NK-92 (cell line): ENCODE data around the gene DKC1.

Experiments used
- DNase-seq: peaks from one replicate; lab custom pipeline; 2025; ENCODE audit not compliant: unreplicated experiment; lab: John Stamatoyannopoulos, UW

DKC1 gene

GRCh38 chrX:154735695-154736393, 26.8 kb upstream of the DKC1 start:
- no peak for DNase-seq

DNA sequence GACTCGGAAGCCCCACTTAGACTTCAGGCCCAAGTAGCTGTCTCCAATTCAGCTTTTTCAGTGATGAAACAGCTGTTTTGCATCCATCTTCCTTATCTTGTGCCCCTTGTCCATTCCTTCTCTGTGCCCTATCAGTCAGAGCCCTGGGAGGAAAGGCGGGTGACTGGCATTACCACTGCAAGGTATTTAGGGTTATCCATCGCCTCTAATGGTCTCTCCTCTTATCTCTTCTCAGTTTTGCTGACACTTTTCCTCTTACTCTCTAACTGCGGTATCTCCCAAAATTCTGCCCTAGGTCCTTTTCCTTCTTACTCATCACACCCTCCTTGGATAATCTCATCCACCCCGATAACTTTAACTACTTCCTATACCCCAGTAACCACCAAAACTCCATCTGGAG, 25.5 kb upstream of the DKC1 start:
- no peak for DNase-seq

DNA sequence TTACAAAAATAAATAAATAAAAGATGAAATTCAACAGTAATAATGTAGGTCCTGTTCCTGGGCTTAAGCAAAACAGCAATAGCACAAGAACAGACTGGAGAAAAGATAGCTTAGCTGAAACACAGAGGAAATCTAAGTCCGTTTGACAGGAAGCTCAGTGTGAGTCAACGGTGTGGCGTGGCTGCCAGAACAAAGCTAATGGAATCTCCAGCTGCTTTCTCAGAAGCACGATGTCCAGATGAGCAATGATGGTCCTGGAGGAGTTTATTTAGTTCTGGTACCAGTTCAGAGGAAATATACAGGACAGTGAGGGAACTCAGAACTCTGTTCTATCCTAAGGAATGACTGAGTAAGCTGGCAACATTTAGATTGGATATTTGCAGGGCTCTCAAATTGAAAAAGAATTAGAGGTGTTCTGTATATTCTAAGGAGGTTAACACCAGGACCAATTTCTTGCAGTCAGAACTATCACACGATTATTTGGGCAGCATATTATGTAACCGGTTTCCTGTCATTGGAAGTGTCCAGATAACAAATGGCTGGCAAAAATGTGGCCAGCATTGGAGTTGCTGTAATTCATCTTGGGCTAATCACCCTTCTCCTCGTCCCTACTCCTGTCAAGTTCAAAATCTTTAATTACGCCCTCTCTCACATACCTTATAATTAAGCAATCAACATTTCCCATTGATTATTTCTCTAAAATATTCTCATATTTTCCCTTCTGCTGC, 24.5 kb upstream of the DKC1 start:
- no peak for DNase-seq

- no peak for DNase-seq
Measured at GRCh38 chrX:154739952-154740465, 22.7 kb upstream of the DKC1 start.

DNA sequence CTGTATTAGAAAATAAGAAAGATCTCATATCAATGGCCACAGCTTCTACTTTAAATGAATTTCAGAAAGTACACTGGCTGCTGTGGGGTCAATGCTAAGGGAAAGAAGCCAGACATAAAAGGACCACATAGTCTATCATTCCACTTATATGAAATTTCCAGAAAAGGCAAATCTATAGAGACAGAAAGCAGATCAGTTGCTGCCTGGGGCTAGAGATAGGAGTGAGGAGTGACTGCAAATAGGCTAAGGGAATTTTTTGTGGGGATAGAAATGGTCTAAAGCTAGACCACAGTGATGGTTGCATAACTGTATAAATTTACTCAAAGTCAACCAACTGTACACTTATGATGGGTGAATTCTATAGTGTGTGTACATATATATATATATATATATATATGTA, 20.1 kb upstream of the DKC1 start:
- no peak for DNase-seq

- no peak for DNase-seq
Measured at GRCh38 chrX:154748712-154749339, 13.8 kb upstream of the DKC1 start.

DNA sequence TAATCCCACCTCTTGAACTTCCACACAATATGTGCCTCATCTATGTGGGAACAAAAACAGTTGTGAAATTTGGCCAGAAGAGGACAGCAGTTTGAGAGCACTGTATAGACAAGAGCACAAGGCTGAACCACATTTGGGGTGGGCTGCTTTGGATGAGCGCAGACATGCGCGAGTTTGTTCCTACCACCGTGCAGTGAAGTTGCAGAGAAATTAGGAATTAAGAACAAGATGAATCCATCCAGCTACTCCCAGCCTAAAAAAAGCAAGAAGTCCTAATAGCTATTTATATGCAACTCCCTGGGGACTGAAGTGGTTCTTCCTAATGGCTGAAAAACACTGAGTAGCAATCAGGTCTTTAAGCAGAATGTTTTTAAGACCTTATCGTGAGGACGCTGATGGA, 12.8 kb upstream of the DKC1 start:
- DNase-seq: no peak

GRCh38 chrX:154750301-154751202, 12.1 kb upstream of the DKC1 start, which contains the start of gene GAB3:
Gene GAB3 (minus strand): TSS chrX:154751077. CDS start chrX:154751025, 52 bp downstream.
- DNase-seq: no peak

- no peak for DNase-seq
Measured at GRCh38 chrX:154751203-154751668, 11.4 kb upstream of the DKC1 start.

- DNase-seq: no peak
Measured at GRCh38 chrX:154751669-154752271, 10.9 kb upstream of the DKC1 start.

- DNase-seq: no peak
Measured at GRCh38 chrX:154758696-154759095, 4.0 kb upstream of the DKC1 start.

DNA sequence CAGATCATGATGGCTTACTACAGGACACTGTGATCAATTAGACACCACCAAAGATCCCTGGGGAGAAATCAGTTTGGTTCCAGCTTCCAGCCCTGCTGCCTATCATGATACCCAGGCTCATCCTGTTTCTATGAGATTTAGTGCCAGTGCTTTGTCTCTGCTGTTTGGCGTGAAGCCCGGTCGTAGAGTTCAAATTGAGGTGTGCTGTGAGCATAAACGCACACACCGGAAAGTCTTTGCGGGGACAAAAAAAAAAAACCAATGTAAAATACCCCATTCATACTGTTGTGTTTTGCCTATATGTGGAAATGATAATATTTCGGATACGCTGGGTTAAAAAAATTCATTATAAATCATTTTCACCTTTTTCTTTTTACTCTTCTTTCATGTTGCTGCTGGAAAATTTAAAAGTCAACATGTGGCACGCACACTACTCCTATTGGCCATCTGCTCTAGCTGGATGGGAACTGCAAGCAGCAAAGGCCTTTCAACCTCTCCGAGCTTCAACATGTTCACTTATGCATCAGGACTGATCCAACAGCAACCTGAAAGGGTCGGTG, 607 bp upstream of the DKC1 start:
- no peak for DNase-seq

DNA sequence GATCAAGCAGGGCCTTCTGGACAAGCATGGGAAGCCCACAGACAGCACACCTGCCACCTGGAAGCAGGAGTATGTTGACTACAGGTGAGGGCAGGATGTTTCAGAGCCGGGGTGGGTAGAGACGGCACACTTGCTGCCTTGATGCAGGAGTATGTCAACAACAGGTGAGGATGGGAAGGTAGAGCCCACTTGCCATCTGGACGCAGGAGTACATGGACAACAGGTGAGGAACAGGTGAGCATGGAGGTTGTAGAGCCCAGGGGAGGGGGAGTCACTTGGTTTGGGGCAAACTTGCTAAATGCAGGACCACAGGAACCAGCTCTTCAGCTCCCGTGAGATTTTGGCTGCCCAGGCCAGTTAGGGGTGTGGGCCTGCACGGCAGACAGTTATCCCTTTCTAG, 12.0 kb downstream of the DKC1 start:
- no peak for DNase-seq

GRCh38 chrX:154775419-154776349, 13.0 kb downstream of the DKC1 start:
- DNase-seq: no peak

GRCh38 chrX:154776753-154777152, 14.1 kb downstream of the DKC1 start:
- DNase-seq: no peak

GRCh38 chrX:154779261-154779660, 16.6 kb downstream of the DKC1 start:
- DNase-seq: no peak

DNA sequence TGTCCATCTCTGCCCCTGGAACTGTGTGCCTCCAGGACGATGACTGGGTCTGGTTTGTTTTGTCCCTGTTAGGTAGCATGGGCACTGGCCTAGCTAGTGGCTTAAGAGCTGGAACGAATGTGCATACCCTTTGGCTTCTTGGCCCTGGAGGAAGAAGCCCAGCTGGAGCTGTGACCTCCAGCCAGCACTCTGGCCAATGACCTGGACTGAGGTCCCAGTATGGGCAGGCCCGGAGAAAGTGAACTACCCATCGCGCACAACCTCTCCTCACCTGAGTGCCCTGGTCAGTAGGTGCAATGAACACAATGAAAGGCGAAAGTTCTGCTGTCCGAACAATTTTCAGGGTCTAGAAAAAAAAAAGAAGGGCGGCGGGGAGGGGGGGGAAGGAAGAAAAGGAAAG, 18.3 kb downstream of the DKC1 start:
- DNase-seq: no peak

DNA sequence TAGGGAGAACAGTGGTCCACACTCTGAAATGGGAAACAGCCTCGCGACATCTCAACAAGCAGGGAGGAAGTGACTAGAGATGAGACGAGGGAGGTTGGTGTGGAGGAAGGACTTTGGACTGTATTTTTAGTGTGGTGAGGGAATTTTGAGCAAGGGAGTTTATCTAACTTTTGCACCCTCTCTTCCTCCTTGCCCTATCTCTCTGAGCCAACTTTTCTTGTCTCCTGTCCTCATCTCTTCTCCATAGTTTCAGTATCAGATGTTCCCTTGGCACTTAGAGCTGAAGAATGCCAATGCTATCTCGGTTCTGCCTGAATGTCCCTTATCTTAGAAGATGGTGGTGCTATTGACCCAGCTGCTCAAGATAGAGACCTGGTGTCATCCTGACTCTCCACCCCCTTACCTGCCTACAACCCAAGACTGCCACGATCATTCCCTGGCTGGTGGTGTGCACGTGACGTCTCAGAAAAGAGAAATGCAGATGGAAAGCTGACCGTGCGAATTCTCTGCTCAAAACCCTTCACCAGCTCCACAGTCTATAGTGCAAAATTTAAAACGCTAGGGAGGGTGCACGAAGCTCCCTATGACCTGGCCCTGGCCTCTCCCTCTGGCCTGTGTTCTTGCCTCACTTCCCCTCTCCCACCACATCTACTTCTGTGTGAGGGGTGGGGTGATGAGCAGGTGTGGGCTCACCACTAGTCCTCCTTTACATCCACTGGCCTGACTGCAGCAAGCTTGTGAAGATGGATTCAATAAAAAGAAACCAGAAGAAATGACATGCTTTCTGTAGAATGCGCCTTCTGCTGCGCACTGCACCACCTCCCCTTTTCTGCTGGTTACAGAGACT, 21.7 kb downstream of the DKC1 start:
- DNase-seq: no peak
